Right cardiac atrium (tissue), 5 donors: ENCODE data around the gene CLPTM1L. TPM values are rescaled to one million over a fixed set of nuclear protein-coding genes. Genes with fewer than 3 reads are reported as not detected.
"Not testable (repeated sequence)": the region's sequence is repeated elsewhere in the genome, so short reads cannot be mapped to it uniquely, and the experiment has no call there.

Experiments
- ATAC-seq, 2 donors: fragments of 200-7000 bp; cut with Tn5 transposase; one replicate each; pipeline versions ENCODE4 v1.8.0 to v1.9.1; 2020; ENCODE audit warnings: moderate library complexity in 2 of 2, mild to moderate bottlenecking in 1 of 2
- DNase-seq, 3 donors: peaks; one replicate each; pipeline ENCODE4 v3.0.0-alpha.2; 2020
- H3K27ac ChIP-seq: one replicate; pipeline ENCODE4 v1.5.1; 2013; ENCODE audit warnings: mild to moderate bottlenecking, low read length, control low read depth, moderate library complexity
- H3K27me3 ChIP-seq: one replicate; pipeline ENCODE4 v1.6.1; 2013; ENCODE audit not compliant: control insufficient read depth, insufficient read depth
- H3K4me1 ChIP-seq: one replicate; pipeline ENCODE4 v1.6.1; 2013; ENCODE audit warnings: low read length; ENCODE audit not compliant: control insufficient read depth, insufficient read depth
- H3K4me3 ChIP-seq: one replicate; pipeline ENCODE4 v1.5.1; 2013; ENCODE audit warnings: low read length, control low read depth
- H3K9me3 ChIP-seq: one replicate; pipeline ENCODE4 v1.6.1; 2013; ENCODE audit warnings: low read length; ENCODE audit not compliant: control insufficient read depth
- WGBS: extraction: QIAGEN DNeasy Blood & Tissue Kit; methylation state at CpG from one replicate; pipeline ENCODE4 v1.1.7; 2013; 5-methylcytosine and 5-hydroxymethylcytosine counted together
- intact Hi-C, 4 donors: fragments of 100-400 bp; cut with DNase I; formaldehyde crosslinking; loops; one replicate each; pipeline versions ENCODE4 v1.11.0 to v1.14.0; 2022 to 2023
- polyA plus RNA-seq: library from polyadenylated mRNA; stranded (reverse); fragments of 200-250 nt; gene quantifications from one replicate; pipeline ENCODE4 v1.2.3, GENCODE V29; 2013
- total RNA-seq, 4 donors: library from RNA; stranded (reverse); fragmentation: NEBNext Ultra II Directional; extraction: Animal tissue kit (Norgen Biotek cat#: 25700); gene quantifications; one replicate each; pipeline ENCODE4 v1.2.1, GENCODE V29; 2021
- donor health status: healthy with polysubstance abuse.
- donor health status: DM: no; HTN: yes; CAD: no.
- donor health status: DM: no; HTN: no; CAD: no.
- donor health status: DM: no; HTN: yes; CAD: no; lungs with severe emphysema.
- donor health status: DM: yes; HTN: yes; CAD: no.

The CLPTM1L gene
- total and polyA plus RNA-seq, 5 donors: 43.9 to 62.7 (median 47.5) TPM

DNA sequence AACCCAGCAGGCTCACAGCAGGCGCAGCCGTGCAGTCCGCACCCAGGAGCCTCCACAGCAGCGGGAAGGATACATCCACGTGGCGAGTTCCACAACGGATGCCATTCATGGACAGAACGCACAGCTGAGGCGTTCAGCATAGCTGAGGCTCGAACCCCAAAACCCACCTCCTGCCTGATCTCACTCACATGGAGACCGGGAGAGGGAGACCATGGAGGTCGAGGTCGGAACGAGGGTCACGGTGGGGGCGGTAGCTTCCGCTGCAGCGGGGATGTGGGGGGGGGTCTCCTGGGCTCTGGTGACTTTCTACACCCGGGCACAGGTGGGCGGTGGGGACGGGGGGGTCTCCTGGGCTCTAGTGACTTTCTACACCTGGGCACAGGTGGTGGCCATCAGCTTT is 67.6 kb downstream of the CLPTM1L start:
- WGBS: 87% methylated on average over 21 of the region's 21 CpGs
- H3K27me3 ChIP-seq: no peaks in the 10 kb centered on the region
- DNase-seq: peak in 2 of 3 donors; percentile 36 to 50
- no peak overlapping the region for H3K4me3 ChIP-seq
- no peak for ATAC-seq
- H3K4me1 ChIP-seq: no peaks in the 10 kb centered on the region
- no peak overlapping the region for H3K27ac ChIP-seq
- intact Hi-C loops: no loop called here
- no peaks in the 10 kb centered on the region for H3K9me3 ChIP-seq

DNA sequence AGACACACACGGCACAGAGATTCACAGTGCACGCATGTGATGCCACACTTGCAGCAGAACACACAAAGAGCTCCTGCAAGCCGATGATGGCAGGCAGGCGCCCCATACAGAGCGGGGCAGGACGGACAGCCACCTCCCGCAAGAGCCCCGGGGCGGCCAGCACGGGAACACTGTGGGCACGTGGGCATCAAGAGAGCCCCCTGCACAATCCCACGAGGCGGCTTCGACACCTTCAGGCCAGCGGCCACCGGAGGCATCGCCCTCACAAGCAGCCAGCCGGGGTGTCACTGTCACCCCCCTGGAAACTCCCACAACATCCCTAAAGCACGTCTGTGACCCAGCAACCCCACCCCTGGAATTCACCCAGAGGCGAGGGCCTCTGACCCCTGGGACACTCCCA is 68.0 kb downstream of the CLPTM1L start:
- 86% methylated on average over 20 of the region's 20 CpGs for WGBS
- DNase-seq: peak in 2 of 3 donors; percentile 24 to 37
- H3K9me3 ChIP-seq: no peaks in the 10 kb centered on the region
- no peak overlapping the region for H3K27ac ChIP-seq
- intact Hi-C loops: no loop called here
- no peak overlapping the region for H3K4me3 ChIP-seq
- H3K27me3 ChIP-seq: no peaks in the 10 kb centered on the region
- H3K4me1 ChIP-seq: no peaks in the 10 kb centered on the region
- ATAC-seq: no peak

DNA sequence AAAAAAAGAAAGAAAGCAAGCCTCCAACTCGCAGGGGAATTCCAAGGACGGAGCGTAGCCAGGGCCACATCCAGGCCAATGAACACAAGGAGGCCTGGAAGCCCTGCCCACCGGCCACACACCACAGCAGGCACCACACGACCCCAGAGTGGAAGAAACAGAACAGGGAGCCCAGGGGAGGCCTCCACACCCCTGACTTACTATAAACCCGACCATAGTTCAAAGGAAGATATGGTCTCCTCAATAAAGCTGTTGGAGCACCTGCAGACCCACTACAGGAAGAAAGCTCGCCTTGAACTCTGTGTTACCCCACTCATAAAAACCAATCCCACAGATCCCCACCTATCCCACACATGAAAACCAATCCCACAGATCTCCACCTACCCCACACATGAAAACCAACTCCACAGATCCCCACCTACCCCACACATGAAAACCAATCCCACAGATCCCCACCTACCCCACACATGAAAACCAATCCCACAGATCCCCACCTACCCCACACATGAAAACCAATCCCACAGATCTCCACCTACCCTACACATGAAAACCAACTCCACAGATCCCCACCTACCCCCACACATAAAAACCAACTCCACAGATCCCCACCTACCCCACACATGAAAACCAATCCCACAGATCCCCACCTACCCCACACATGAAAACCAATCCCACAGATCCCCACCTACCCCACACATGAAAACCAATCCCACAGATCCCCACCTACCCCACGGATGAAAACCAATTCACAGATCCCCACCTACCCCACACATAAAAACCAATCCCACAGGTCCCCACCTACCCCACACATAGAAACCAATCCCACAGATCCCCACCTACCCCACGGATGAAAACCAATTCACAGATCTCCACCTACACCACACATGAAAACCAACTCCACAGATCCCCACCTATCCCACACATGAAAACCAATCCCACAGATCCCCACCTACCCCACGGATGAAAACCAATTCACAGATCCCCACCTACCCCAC is 69.2 kb downstream of the CLPTM1L start:
- DNase-seq: peak in 1 of 3 donors; percentile 9
- ATAC-seq, H3K9me3 ChIP-seq, H3K27me3 ChIP-seq, intact Hi-C loops, H3K4me3 ChIP-seq, H3K4me1 ChIP-seq, H3K27ac ChIP-seq: not testable (repeated sequence)
- WGBS: 76% methylated on average over 10 of the region's 10 CpGs

DNA sequence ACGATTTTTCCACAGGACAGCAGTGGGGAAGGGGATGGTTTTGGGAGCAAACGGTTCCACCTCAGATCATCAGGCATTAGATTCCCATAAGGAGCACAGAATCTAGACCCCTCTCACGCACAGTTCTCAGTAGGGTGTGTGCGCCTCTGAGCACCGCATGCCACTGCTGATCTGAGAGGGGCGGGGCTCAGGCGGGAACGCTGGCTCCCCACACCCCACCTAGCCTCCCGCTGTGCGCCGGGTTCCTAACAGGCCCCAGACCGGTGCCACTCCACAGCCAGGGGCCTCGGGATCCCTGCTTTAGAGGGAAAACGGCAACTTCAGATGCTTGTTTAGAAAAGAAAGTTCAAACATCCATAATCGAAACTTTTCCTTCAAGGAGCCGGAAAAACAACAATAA is 70.4 kb downstream of the CLPTM1L start:
- H3K27me3 ChIP-seq: no peaks in the 10 kb centered on the region
- no peak overlapping the region for H3K4me3 ChIP-seq
- ATAC-seq (no peak), DNase-seq (peak in 2 of 3 donors; percentile 4 to 32)
- no peak overlapping the region for H3K27ac ChIP-seq
- no peaks in the 10 kb centered on the region for H3K9me3 ChIP-seq
- WGBS: 85% methylated on average over 16 of the region's 16 CpGs
- no peaks in the 10 kb centered on the region for H3K4me1 ChIP-seq
- intact Hi-C loops: no loop called here

DNA sequence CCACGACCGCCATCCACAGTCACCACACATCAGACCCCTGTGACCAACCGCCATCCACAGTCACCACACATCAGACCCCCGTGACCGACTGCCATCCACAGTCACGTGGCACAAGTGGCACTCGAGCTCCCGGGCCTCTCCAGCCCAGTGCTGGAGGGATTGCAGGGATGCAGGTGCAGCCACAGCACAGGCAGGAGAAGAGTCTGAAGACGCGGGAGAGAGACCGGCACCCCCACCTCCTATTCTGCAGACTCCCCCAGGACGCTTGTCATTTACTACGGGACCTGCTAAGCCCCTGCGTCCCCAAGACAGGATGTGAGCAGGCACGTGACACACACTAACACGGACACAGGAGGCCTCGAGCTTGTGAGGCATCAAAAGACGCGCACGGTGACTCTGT is 71.2 kb downstream of the CLPTM1L start:
- DNase-seq (peak in 2 of 3 donors; percentile 4 to 39), ATAC-seq (no peak)
- Histone ChIP-seq H3K27ac (no peak overlapping the region), H3K4me1 (no peaks in the 10 kb centered on the region), H3K9me3 (no peaks in the 10 kb centered on the region), H3K27me3 (no peaks in the 10 kb centered on the region), H3K4me3 (no peak overlapping the region)
- WGBS: 95% methylated on average over 20 of the region's 20 CpGs
- intact Hi-C loops: no loop called here

DNA sequence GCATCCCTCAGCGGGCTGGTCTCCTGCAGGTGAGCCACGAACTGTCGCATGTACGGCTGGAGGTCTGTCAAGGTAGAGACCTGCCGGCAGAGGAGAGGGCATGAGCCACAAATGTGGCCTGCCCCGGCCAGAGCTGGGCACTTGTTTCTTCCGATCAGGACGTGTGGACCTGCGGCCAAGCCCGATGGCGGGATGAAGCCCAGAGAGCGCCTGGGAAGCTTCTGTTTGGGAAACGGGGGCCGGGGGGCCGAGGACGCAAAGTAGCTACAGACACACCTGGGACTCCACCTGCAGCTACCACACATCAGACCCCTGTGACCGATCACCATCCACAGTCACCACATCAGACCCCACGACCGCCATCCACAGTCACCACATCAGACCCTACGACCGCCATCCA is 72.7 kb downstream of the CLPTM1L start:
- no peak overlapping the region for H3K4me3 ChIP-seq
- no peak overlapping the region for H3K27ac ChIP-seq
- H3K9me3 ChIP-seq: no peaks in the 10 kb centered on the region
- ATAC-seq (no peak), DNase-seq (peak in 2 of 3 donors; percentile 38 to 43)
- 97% methylated on average over 21 of the region's 21 CpGs for WGBS
- H3K4me1 ChIP-seq: no peaks in the 10 kb centered on the region
- no peaks in the 10 kb centered on the region for H3K27me3 ChIP-seq
- intact Hi-C loops: no loop called here

DNA sequence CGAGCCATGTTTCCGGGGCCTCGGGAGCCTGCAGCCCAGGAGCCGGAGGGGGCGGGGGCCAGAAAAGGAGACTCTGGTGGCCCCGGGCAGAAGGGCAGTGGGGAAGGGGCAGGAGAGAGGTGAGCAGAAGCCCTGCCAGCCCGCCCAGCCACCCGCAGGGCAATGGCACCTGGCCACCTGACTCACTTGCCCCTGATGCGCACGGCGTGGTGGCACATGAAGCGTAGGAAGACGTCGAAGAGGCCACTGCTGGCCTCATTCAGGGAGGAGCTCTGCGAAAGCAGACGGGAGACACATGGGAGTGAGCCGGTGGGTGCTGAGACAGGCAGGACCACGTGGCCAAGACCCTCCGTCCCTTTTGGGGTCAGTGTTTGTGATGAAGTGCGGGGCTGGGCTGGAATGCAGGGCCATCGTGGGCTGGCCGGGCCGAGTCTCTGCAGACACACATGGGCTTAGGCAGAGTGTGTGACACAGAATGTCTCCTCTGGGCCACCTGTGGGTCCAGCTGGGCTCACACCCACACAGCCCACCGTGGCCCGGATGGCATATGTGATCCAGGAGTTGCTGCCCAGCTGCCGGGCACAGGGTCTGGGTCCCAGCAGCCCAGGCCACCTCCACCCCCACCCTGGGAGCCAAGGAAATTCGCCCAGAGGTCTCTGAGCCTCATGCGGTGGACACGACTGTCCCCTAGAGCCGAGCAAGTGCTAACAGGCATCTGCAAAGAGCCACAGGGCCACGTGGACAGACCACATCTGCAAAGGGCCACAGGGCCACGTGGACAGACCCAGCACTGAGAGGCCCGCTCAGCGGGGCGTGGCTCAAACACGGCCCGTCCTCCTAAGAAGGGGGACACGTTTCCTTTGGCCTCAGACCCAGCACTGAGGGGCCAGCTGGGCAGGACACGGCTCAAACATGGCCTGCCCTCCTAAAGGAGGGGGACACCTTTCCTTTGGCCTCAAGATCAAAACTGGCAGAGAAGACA is 73.7 kb downstream of the CLPTM1L start:
- no peak overlapping the region for H3K4me3 ChIP-seq
- 91% methylated on average over 39 of the region's 39 CpGs for WGBS
- no peak for ATAC-seq

DNA sequence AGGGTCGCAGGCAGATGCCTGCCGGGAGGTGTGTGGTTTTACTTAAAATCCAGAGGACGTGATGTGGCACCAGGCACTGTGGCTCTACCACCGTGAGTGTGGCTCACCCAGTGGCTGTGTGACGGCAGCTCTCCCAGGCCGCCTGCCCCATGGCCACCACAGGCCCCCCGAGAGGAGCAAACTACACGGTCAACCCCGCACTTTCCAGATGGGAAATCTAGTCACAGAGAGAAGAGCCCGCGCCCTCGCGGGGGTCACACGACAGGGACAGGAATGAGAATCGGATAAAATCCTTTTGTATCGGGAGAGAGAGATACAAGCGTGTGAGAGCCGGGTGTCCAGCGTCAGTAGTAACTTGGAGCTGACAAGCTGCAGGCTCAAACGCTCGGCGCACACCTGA is 74.5 kb downstream of the CLPTM1L start:
- H3K4me1 ChIP-seq: no peaks in the 10 kb centered on the region
- H3K27me3 ChIP-seq: no peaks in the 10 kb centered on the region
- DNase-seq: peak in 2 of 3 donors; percentile 16 to 33
- H3K27ac ChIP-seq: no peak overlapping the region
- no peak for ATAC-seq
- H3K4me3 ChIP-seq: no peak overlapping the region
- WGBS: 92% methylated on average over 22 of the region's 22 CpGs
- H3K9me3 ChIP-seq: no peaks in the 10 kb centered on the region
- intact Hi-C loops: no loop called here

More for the DNA sequence above, 73.7 kb downstream of the CLPTM1L start:
- Histone ChIP-seq H3K9me3 (no peaks in the 10 kb centered on the region), H3K27me3 (no peaks in the 10 kb centered on the region), H3K4me1 (no peaks in the 10 kb centered on the region), H3K27ac (no peak overlapping the region)
- intact Hi-C loops: no loop called here
- peak in 2 of 3 donors; percentile 24 to 42 for DNase-seq

DNA sequence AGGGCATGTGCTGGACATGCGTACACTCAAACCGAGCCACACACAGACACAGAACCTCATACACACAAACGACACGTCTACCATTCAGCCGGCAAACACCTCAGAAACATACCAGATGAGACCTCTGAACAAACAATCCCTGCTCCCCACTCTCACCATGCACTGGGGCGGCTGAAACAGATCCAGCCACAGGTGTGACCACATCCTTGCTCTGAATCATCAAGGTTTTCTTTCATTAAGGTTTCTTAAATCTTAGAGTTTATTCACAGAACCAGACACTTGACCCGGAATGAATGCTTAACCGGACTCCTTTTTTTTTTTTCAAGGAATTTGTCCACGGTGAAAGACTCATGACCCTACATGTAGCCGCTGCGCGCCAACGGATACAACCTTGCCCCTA is 76.2 kb downstream of the CLPTM1L start:
- intact Hi-C loops: no loop called here
- Histone ChIP-seq H3K27me3 (no peaks in the 10 kb centered on the region), H3K27ac (no peak overlapping the region), H3K4me1 (no peaks in the 10 kb centered on the region), H3K9me3 (no peaks in the 10 kb centered on the region), H3K4me3 (no peak overlapping the region)
- WGBS: 89% methylated on average over 13 of the region's 13 CpGs
- DNase-seq: peak in 1 of 3 donors; percentile 6
- no peak for ATAC-seq

DNA sequence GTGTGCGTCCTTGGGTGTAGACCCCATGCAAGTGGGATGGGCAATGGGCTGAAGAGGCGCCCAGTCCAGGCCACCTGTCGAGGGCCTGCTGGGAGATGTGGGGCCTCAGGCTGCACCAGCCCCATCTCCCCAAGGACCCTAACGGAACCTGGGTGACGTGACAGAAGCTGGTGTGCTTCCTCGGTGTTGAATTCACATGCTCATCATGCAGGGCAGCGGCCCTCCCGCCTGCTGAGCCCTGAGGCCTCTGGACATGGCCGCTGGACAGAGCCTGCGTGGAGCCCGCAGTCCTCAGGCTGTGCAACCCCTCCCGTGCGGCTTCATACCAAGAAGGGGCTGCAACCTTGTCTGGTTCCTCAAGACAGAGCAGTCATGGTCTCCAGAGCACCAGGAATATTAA is 76.8 kb downstream of the CLPTM1L start:
- WGBS: 89% methylated on average over 13 of the region's 13 CpGs
- ATAC-seq (no peak), DNase-seq (peak in 2 of 3 donors; percentile 6 to 20)
- intact Hi-C loops: no loop called here
- Histone ChIP-seq H3K27ac (no peak overlapping the region), H3K27me3 (no peaks in the 10 kb centered on the region), H3K9me3 (no peaks in the 10 kb centered on the region), H3K4me1 (no peaks in the 10 kb centered on the region), H3K4me3 (no peak overlapping the region)
